HepG2 (cell line): Measurements from ENCODE around the gene ATG13. TPM values are rescaled to one million over a fixed set of nuclear protein-coding genes. Genes with fewer than 3 reads are reported as not detected.

ENCODE experiments used
- GMEB2 ChIP-seq: IDR thresholded peaks from 2 replicates; pipeline ENCODE4 v1.6.1; 2016; ENCODE audit warnings: missing biosample characterization, missing genetic modification reagents, low read depth
- HNRNPK ChIP-seq: fragments of 200-400 bp; formaldehyde crosslinking; IDR thresholded peaks from 2 replicates; pipeline ENCODE4 v1.6.1; 2018; ENCODE audit warnings: low read length, low read depth, moderate library complexity, mild to moderate bottlenecking; ENCODE audit not compliant: poor library complexity, severe bottlenecking
- HNRNPLL ChIP-seq: fragments of 200-400 bp; formaldehyde crosslinking; IDR thresholded peaks from 2 replicates; pipeline ENCODE4 v1.6.1; 2017; ENCODE audit warnings: mild to moderate bottlenecking, low read depth, low read length; ENCODE audit not compliant: poor library complexity, severe bottlenecking
- KLF6 ChIP-seq: IDR thresholded peaks from 2 replicates; pipeline ENCODE4 v1.8.0; 2016; ENCODE audit warnings: missing biosample characterization, missing genetic modification reagents
- NCOA5 ChIP-seq: sonication (generic); formaldehyde crosslinking; IDR thresholded peaks from 2 replicates; pipeline ENCODE4 v1.4.0; 2020; ENCODE audit warnings: missing genetic modification reagents
- PITX1 ChIP-seq: sonication (generic); formaldehyde crosslinking; IDR thresholded peaks from 2 replicates; pipeline ENCODE4 v1.5.1; 2020; ENCODE audit warnings: mild to moderate bottlenecking, missing genetic modification reagents
- ZHX2 ChIP-seq, 2 experiments: sonication (generic) in 1 of 2; formaldehyde crosslinking in 1 of 2; IDR thresholded peaks; 2 replicates each; pipeline versions ENCODE4 v1.6.1 to v1.9.0; 2014 to 2022; ENCODE audit warnings: antibody characterized with exemption in 1 of 2, borderline replicate concordance in 1 of 2, inconsistent platforms in 1 of 2, low read depth in 1 of 2, missing genetic modification reagents in 1 of 2
- ZNF20 ChIP-seq: sonication (generic); formaldehyde crosslinking; IDR thresholded peaks from 2 replicates; pipeline ENCODE4 v1.4.0; 2020; ENCODE audit warnings: mild to moderate bottlenecking, moderate library complexity, missing genetic modification reagents
- ZNF281 ChIP-seq: sonication (generic); formaldehyde crosslinking; IDR thresholded peaks from 2 replicates; pipeline ENCODE4 v1.4.0; 2020; ENCODE audit warnings: missing genetic modification reagents, borderline replicate concordance
- ZNF30 ChIP-seq: sonication (generic); formaldehyde crosslinking; IDR thresholded peaks from 2 replicates; pipeline ENCODE4 v1.5.0; 2020; ENCODE audit warnings: mild to moderate bottlenecking, missing genetic modification reagents
- ZNF317 ChIP-seq: sonication (generic); formaldehyde crosslinking; IDR thresholded peaks from 2 replicates; pipeline ENCODE4 v1.5.0; 2020; ENCODE audit warnings: mild to moderate bottlenecking, missing genetic modification reagents
- ZNF501 ChIP-seq: sonication (generic); formaldehyde crosslinking; IDR thresholded peaks from 2 replicates; pipeline ENCODE4 v1.5.1; 2020; ENCODE audit warnings: mild to moderate bottlenecking, moderate library complexity, missing genetic modification reagents
- ZNF569 ChIP-seq: sonication (generic); formaldehyde crosslinking; IDR thresholded peaks from 2 replicates; pipeline ENCODE4 v1.5.0; 2020; ENCODE audit warnings: mild to moderate bottlenecking, missing genetic modification reagents, moderate library complexity, borderline replicate concordance
- ZNF768 ChIP-seq: sonication (generic); formaldehyde crosslinking; IDR thresholded peaks from 2 replicates; pipeline ENCODE4 v1.4.0; 2020; ENCODE audit warnings: missing genetic modification reagents
- polyA plus RNA-seq, 8 experiments: library from polyadenylated mRNA; depleted of rRNA in 3 of 8; stranded (reverse) in 7 of 8; unstranded in 1 of 8; fragments of >200 nt; fragmentation: Illumina TruSeq in 4 of 8; extraction: Trizol in 4 of 8; gene quantifications; 2 replicates each; pipeline versions ENCODE4 v1.2.1 to v1.2.3, GENCODE V29; 2011 to 2016; ENCODE audit warnings: low read depth in 4 of 8, missing spikeins in 1 of 8, mixed read lengths in 1 of 8; ENCODE audit not compliant: insufficient read depth in 1 of 8
- total RNA-seq, 5 experiments: library from RNA; depleted of rRNA; stranded (reverse); fragments of >200 nt; fragmentation: Illumina TruSeq; extraction: Trizol; gene quantifications; 2 replicates each; pipeline ENCODE4 v1.2.3, GENCODE V29; 2016; ENCODE audit warnings: low read depth in 1 of 5
- TF ChIP-seq, protein P1 (sequence below): sonication (generic); formaldehyde crosslinking; conservative IDR thresholded peaks from 2 replicates; pipeline ENCODE4 v1.8.0; 2022; ENCODE audit warnings: mild to moderate bottlenecking, moderate library complexity, missing genetic modification reagents

ATG13 gene
- total and polyA plus RNA-seq, 2 of the 13 experiments (the other 11 are each of a cell fraction or from before 2014, with no cell fraction given): 55.0 to 77.3 TPM

- TF ChIP-seq ZNF281: 0 out of 2 replicates have a peak, but pooled peaks have one; percentile 8
- TF ChIP-seq NCOA5: no peak
- peak; percentile 80; the same call in 1 of the 2 replicates for TF ChIP-seq KLF6 (CRISPR knock-in tag)
- TF ChIP-seq, protein P1, sequence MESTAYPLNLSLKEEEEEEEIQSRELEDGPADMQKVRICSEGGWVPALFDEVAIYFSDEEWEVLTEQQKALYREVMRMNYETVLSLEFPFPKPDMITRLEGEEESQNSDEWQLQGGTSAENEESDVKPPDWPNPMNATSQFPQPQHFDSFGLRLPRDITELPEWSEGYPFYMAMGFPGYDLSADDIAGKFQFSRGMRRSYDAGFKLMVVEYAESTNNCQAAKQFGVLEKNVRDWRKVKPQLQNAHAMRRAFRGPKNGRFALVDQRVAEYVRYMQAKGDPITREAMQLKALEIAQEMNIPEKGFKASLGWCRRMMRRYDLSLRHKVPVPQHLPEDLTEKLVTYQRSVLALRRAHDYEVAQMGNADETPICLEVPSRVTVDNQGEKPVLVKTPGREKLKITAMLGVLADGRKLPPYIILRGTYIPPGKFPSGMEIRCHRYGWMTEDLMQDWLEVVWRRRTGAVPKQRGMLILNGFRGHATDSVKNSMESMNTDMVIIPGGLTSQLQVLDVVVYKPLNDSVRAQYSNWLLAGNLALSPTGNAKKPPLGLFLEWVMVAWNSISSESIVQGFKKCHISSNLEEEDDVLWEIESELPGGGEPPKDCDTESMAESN: peak; percentile 79
- peak; percentile 73; the same call in 1 of the 2 replicates for TF ChIP-seq ZNF501 (CRISPR knock-in tag)
- peak; percentile 65; the same call in 1 of the 2 replicates for TF ChIP-seq ZHX2 (IDR thresholded peaks at IDR 0.05; ENCODE audit: low read depth)
- no peak for TF ChIP-seq ZHX2 (CRISPR knock-in tag; IDR thresholded peaks at IDR 0.05; ENCODE audit: borderline replicate concordance)
- no peak for TF ChIP-seq ZNF20
- TF ChIP-seq GMEB2 (CRISPR knock-in tag): no peak
- TF ChIP-seq ZNF569 (CRISPR knock-in tag): no peak; the same call in 1 of the 2 replicates
- peak; percentile 80 for TF ChIP-seq ZNF317 (CRISPR knock-in tag)
- peak; percentile 57 for TF ChIP-seq HNRNPLL
- TF ChIP-seq ZNF768: peak; percentile 42; the same call in 1 of the 2 replicates
- no peak for TF ChIP-seq ZNF30
- peak; percentile 36; the same call in 1 of the 2 replicates for TF ChIP-seq PITX1 (CRISPR knock-in tag)
- peak; percentile 99 for TF ChIP-seq HNRNPK
These were observed 83.1 kb downstream of the ATG13 start, which contains the start of the genes ARHGAP1 and ZNF408 (continued) for GRCh38 chr11:46700241-46701077.
